IPS-18a (cell line): ENCODE measurements around the gene TSPAN9.

ENCODE experiments used
- H3K27ac ChIP-seq: one replicate; pipeline ENCODE4 v1.5.1; 2013; ENCODE audit warnings: low read length
- H3K27me3 ChIP-seq: one replicate; pipeline ENCODE4 v1.6.1; 2013; ENCODE audit warnings: mild to moderate bottlenecking, low read length; ENCODE audit not compliant: control insufficient read depth, insufficient read depth
- H3K36me3 ChIP-seq: one replicate; pipeline ENCODE4 v1.6.1; 2013; ENCODE audit warnings: low read depth, low read length; ENCODE audit not compliant: control insufficient read depth
- H3K4me1 ChIP-seq: one replicate; pipeline ENCODE4 v1.6.1; 2013; ENCODE audit warnings: low read depth, low read length; ENCODE audit not compliant: control insufficient read depth
- H3K4me3 ChIP-seq: one replicate; pipeline ENCODE4 v1.5.1; 2013; ENCODE audit warnings: low read length
- H3K9ac ChIP-seq: one replicate; pipeline ENCODE4 v1.6.1; 2013; ENCODE audit warnings: mild to moderate bottlenecking, low read length, moderate library complexity
- H3K9me3 ChIP-seq: one replicate; pipeline ENCODE4 v1.6.1; 2013; ENCODE audit warnings: low read depth, low read length; ENCODE audit not compliant: control insufficient read depth

The TSPAN9 gene

GRCh38 chr12:3325736-3326135 lies 248.6 kb downstream of the TSPAN9 start:
- Histone ChIP-seq H3K9ac (no peak overlapping the region), H3K9me3 (no peaks in the 10 kb centered on the region), H3K36me3 (no peaks in the 10 kb centered on the region), H3K4me3 (no peak overlapping the region), H3K27me3 (no peaks in the 10 kb centered on the region), H3K27ac (no peak overlapping the region), H3K4me1 (no peaks in the 10 kb centered on the region)

GRCh38 chr12:3326156-3326849 lies 249.1 kb downstream of the TSPAN9 start:
- no peak overlapping the region for H3K4me3 ChIP-seq
- H3K27ac ChIP-seq = no peak overlapping the region
- no peaks in the 10 kb centered on the region for H3K36me3 ChIP-seq
- H3K27me3 ChIP-seq = no peaks in the 10 kb centered on the region
- no peaks in the 10 kb centered on the region for H3K4me1 ChIP-seq
- H3K9me3 ChIP-seq = no peaks in the 10 kb centered on the region
- no peak overlapping the region for H3K9ac ChIP-seq

- Histone ChIP-seq H3K36me3 (no peaks in the 10 kb centered on the region), H3K4me1 (no peaks in the 10 kb centered on the region), H3K9me3 (no peaks in the 10 kb centered on the region), H3K27me3 (no peaks in the 10 kb centered on the region), H3K9ac (no peak overlapping the region), H3K4me3 (no peak overlapping the region), H3K27ac (no peak overlapping the region)
These were observed 249.9 kb downstream of the TSPAN9 start for GRCh38 chr12:3326850-3327780.

GRCh38 chr12:3328081-3328480 lies 250.9 kb downstream of the TSPAN9 start:
- Histone ChIP-seq H3K27ac (no peak overlapping the region), H3K27me3 (no peaks in the 10 kb centered on the region), H3K4me1 (no peaks in the 10 kb centered on the region), H3K9ac (no peak overlapping the region), H3K4me3 (no peak overlapping the region), H3K9me3 (no peaks in the 10 kb centered on the region), H3K36me3 (no peaks in the 10 kb centered on the region)

GRCh38 chr12:3328571-3328970 lies 251.4 kb downstream of the TSPAN9 start:
- H3K27me3 ChIP-seq = no peaks in the 10 kb centered on the region
- no peak overlapping the region for H3K27ac ChIP-seq

GRCh38 chr12:3329361-3329760 lies 252.2 kb downstream of the TSPAN9 start:
- Histone ChIP-seq H3K4me3 (no peak overlapping the region), H3K36me3 (no peaks in the 10 kb centered on the region), H3K4me1 (peaks cover 3% of the 10 kb centered on the region), H3K27me3 (no peaks in the 10 kb centered on the region), H3K9me3 (no peaks in the 10 kb centered on the region), H3K9ac (no peak overlapping the region), H3K27ac (no peak overlapping the region)

More at GRCh38 chr12:3328571-3328970, 251.4 kb downstream of the TSPAN9 start:
- Histone ChIP-seq H3K36me3 (no peaks in the 10 kb centered on the region), H3K9ac (no peak overlapping the region), H3K4me3 (no peak overlapping the region), H3K9me3 (no peaks in the 10 kb centered on the region), H3K4me1 (peaks cover 3% of the 10 kb centered on the region)

- Histone ChIP-seq H3K4me1 (peaks cover 7% of the 10 kb centered on the region), H3K4me3 (no peak overlapping the region), H3K9ac (no peak overlapping the region), H3K9me3 (no peaks in the 10 kb centered on the region), H3K36me3 (no peaks in the 10 kb centered on the region), H3K27me3 (no peaks in the 10 kb centered on the region), H3K27ac (no peak overlapping the region)
These were observed 253.9 kb downstream of the TSPAN9 start for GRCh38 chr12:3330976-3331510.

- Histone ChIP-seq H3K27me3 (no peaks in the 10 kb centered on the region), H3K9ac (no peak overlapping the region), H3K9me3 (no peaks in the 10 kb centered on the region), H3K36me3 (no peaks in the 10 kb centered on the region), H3K27ac (no peak overlapping the region), H3K4me1 (peaks cover 17% of the 10 kb centered on the region), H3K4me3 (no peak overlapping the region)
These were observed 255.0 kb downstream of the TSPAN9 start for GRCh38 chr12:3332188-3332587.

GRCh38 chr12:3333583-3333982 lies 256.4 kb downstream of the TSPAN9 start:
- H3K4me1 ChIP-seq = peaks cover 17% of the 10 kb centered on the region
- no peak overlapping the region for H3K27ac ChIP-seq
- H3K4me3 ChIP-seq = no peak overlapping the region
- no peaks in the 10 kb centered on the region for H3K9me3 ChIP-seq
- H3K27me3 ChIP-seq = no peaks in the 10 kb centered on the region
- H3K36me3 ChIP-seq = no peaks in the 10 kb centered on the region
- H3K9ac ChIP-seq = no peak overlapping the region

- no peaks in the 10 kb centered on the region for H3K9me3 ChIP-seq
These were observed 256.8 kb downstream of the TSPAN9 start for GRCh38 chr12:3333991-3334391.

GRCh38 chr12:3335078-3335487 lies 257.9 kb downstream of the TSPAN9 start:
- Histone ChIP-seq H3K27ac (no peak overlapping the region), H3K9ac (no peak overlapping the region), H3K27me3 (no peaks in the 10 kb centered on the region), H3K4me1 (peaks cover 17% of the 10 kb centered on the region), H3K4me3 (no peak overlapping the region), H3K9me3 (no peaks in the 10 kb centered on the region), H3K36me3 (no peaks in the 10 kb centered on the region)

More at GRCh38 chr12:3333991-3334391, 256.8 kb downstream of the TSPAN9 start:
- H3K4me1 ChIP-seq = peaks cover 17% of the 10 kb centered on the region
- H3K4me3 ChIP-seq = no peak overlapping the region
- H3K27me3 ChIP-seq = no peaks in the 10 kb centered on the region
- H3K27ac ChIP-seq = no peak overlapping the region
- H3K9ac ChIP-seq = no peak overlapping the region
- no peaks in the 10 kb centered on the region for H3K36me3 ChIP-seq
